Nephron progenitor cell (in vitro differentiated cells): ENCODE data around the gene CDK5RAP1.

Source experiments
- DNase-seq: peaks from one replicate; pipeline ENCODE4 v3.0.0; 2021
- H3K27ac Mint-ChIP-seq: 2 replicates; pipeline ENCODE4 v1.8.0; 2021; ENCODE audit warnings: mild to moderate bottlenecking, moderate library complexity, mixed read lengths
- H3K27me3 Mint-ChIP-seq: 2 replicates; pipeline ENCODE4 v1.8.0; 2021; ENCODE audit warnings: mild to moderate bottlenecking, low read depth, mixed read lengths; ENCODE audit not compliant: poor library complexity
- H3K36me3 Mint-ChIP-seq: 2 replicates; pipeline ENCODE4 v1.8.0; 2021; ENCODE audit warnings: low read depth, mixed read lengths
- H3K4me1 Mint-ChIP-seq: 2 replicates; pipeline ENCODE4 v1.8.0; 2021; ENCODE audit warnings: mixed read lengths
- H3K4me3 Mint-ChIP-seq: 2 replicates; pipeline ENCODE4 v1.8.0; 2021; ENCODE audit warnings: mild to moderate bottlenecking, moderate library complexity, mixed read lengths
- H3K9me3 Mint-ChIP-seq: 2 replicates; pipeline ENCODE4 v1.8.0; 2021; ENCODE audit warnings: mild to moderate bottlenecking, moderate library complexity, mixed read lengths
- TF ChIP-seq, protein P1 (sequence below): fragments of 200-600 bp; sonication (generic); IDR thresholded peaks from 2 replicates; pipeline ENCODE4 v1.5.0; 2021; ENCODE audit warnings: antibody characterized with exemption

CDK5RAP1 gene

DNA sequence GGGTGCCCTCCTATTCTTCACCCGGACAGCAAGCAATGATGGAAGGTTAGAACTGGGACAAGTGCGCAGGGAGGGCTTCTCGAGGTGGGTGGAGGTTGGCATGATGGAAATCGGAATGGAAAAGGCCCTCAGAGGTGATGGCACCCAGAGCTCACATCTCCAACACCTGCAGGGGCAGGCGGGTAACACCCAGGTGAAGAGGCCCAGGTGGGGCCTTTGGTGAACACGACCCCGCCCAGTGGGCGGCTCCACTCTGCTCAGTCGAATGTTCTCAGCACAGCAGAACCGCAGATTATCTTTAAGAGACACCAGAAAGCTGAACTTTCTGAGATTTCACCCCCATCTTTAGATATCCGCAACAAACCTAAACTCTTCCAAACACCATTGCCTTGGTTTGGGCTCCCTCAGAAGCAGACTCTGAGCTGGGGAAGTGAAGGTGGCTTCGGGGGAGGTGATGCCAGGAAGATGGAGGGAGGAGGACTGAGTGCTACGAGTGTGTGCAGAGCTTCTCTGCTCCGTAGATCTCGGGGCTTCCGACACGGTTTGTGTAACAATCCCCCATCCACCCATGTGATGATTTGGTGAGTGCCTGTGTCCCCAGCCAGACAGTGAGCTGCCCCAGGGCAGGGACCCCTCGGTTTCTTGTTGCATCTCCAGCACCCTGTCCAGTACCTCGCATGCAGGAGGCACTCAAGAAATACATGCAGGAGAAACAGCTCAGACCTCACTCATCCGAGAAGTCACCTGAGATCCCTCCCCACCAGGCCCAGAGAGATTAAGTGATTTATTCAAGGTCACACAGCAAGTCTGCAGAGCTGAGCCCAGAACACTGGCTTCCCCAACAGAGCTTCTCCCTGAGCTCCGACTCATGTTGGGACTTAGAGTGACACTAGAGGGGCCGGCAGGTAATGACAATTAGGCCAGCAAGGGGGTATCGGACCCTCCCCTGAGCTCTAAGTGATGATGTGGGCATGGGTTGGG, 72.9 kb downstream of the CDK5RAP1 start:
- TF ChIP-seq, protein P1, sequence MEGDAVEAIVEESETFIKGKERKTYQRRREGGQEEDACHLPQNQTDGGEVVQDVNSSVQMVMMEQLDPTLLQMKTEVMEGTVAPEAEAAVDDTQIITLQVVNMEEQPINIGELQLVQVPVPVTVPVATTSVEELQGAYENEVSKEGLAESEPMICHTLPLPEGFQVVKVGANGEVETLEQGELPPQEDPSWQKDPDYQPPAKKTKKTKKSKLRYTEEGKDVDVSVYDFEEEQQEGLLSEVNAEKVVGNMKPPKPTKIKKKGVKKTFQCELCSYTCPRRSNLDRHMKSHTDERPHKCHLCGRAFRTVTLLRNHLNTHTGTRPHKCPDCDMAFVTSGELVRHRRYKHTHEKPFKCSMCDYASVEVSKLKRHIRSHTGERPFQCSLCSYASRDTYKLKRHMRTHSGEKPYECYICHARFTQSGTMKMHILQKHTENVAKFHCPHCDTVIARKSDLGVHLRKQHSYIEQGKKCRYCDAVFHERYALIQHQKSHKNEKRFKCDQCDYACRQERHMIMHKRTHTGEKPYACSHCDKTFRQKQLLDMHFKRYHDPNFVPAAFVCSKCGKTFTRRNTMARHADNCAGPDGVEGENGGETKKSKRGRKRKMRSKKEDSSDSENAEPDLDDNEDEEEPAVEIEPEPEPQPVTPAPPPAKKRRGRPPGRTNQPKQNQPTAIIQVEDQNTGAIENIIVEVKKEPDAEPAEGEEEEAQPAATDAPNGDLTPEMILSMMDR = no peak
- DNase-seq = no peak
- no peak overlapping the region for H3K4me3 Mint-ChIP-seq
- H3K4me1 Mint-ChIP-seq = no peaks in the 10 kb centered on the region
- H3K27me3 Mint-ChIP-seq = peaks cover 24% of the 10 kb centered on the region
- H3K9me3 Mint-ChIP-seq = no peaks in the 10 kb centered on the region
- H3K27ac Mint-ChIP-seq = no peak overlapping the region
- H3K36me3 Mint-ChIP-seq = no peaks in the 10 kb centered on the region

GRCh38 chr20:33325350-33325749, 76.0 kb downstream of the CDK5RAP1 start:
- no peaks in the 10 kb centered on the region for H3K4me1 Mint-ChIP-seq
- H3K4me3 Mint-ChIP-seq = no peak overlapping the region
- no peak overlapping the region for H3K27ac Mint-ChIP-seq
- TF ChIP-seq, protein P1 = no peak
- H3K27me3 Mint-ChIP-seq = peaks cover 19% of the 10 kb centered on the region
- no peak for DNase-seq
- no peaks in the 10 kb centered on the region for H3K9me3 Mint-ChIP-seq
- H3K36me3 Mint-ChIP-seq = no peaks in the 10 kb centered on the region

- Mint-ChIP-seq H3K27me3 (peaks cover 26% of the 10 kb centered on the region), H3K4me3 (no peak overlapping the region), H3K36me3 (no peaks in the 10 kb centered on the region), H3K4me1 (no peaks in the 10 kb centered on the region), H3K27ac (no peak overlapping the region), H3K9me3 (no peaks in the 10 kb centered on the region)
- no peak for DNase-seq
- TF ChIP-seq, protein P1 = no peak
Measured at GRCh38 chr20:33323236-33323635, 78.1 kb downstream of the CDK5RAP1 start.

- TF ChIP-seq, protein P1 = no peak
- no peak overlapping the region for H3K27ac Mint-ChIP-seq
- H3K4me1 Mint-ChIP-seq = no peaks in the 10 kb centered on the region
- no peaks in the 10 kb centered on the region for H3K36me3 Mint-ChIP-seq
- H3K27me3 Mint-ChIP-seq = peaks cover 28% of the 10 kb centered on the region
- H3K9me3 Mint-ChIP-seq = no peaks in the 10 kb centered on the region
- DNase-seq = no peak
- H3K4me3 Mint-ChIP-seq = no peak overlapping the region
Measured at GRCh38 chr20:33322456-33322855, 78.9 kb downstream of the CDK5RAP1 start.

GRCh38 chr20:33320006-33320405, 81.3 kb downstream of the CDK5RAP1 start:
- Mint-ChIP-seq H3K4me3 (no peak overlapping the region), H3K27me3 (peaks cover 36% of the 10 kb centered on the region), H3K4me1 (no peaks in the 10 kb centered on the region), H3K27ac (no peak overlapping the region), H3K9me3 (no peaks in the 10 kb centered on the region), H3K36me3 (no peaks in the 10 kb centered on the region)
- TF ChIP-seq, protein P1 = no peak
- DNase-seq = no peak

DNA sequence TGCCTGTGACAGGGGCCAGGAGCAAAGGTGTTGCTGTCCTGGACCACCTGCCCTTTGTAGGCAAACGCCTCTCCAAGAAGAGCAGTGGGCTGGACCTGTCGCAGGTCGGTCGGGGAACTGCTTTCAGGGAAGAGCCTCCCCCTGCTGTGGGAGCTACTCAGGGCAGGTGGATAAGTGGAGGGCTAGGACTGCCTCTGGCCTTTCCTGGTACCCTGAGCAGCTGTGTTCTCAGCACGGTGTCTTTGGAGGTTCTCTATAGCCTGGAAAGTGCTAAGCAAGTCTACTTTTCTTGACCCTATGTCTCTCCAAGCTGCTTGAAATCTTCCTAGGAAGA, 83.3 kb downstream of the CDK5RAP1 start:
- H3K4me3 Mint-ChIP-seq = no peak overlapping the region
- TF ChIP-seq, protein P1 = no peak
- no peaks in the 10 kb centered on the region for H3K9me3 Mint-ChIP-seq
- H3K4me1 Mint-ChIP-seq = no peaks in the 10 kb centered on the region
- H3K27me3 Mint-ChIP-seq = peaks cover 33% of the 10 kb centered on the region
- no peak overlapping the region for H3K27ac Mint-ChIP-seq
- DNase-seq = no peak
- no peaks in the 10 kb centered on the region for H3K36me3 Mint-ChIP-seq
